Endothelial cell of umbilical vein (primary cell): ENCODE data around the gene MED16.

ENCODE experiments used
- POLR2A ChIP-seq: IDR thresholded peaks from 2 replicates; pipeline ENCODE4 v1.6.1; 2012; ENCODE audit warnings: low read depth, mild to moderate bottlenecking, control low read depth, low read length
- TF ChIP-seq, protein P1 (sequence below), 2 donors: IDR thresholded peaks; 1 replicate in 1 of 2; 2 replicates in 1 of 2; pipeline ENCODE4 v1.5.1; 2011; ENCODE audit warnings: low read length in 2 of 2, mild to moderate bottlenecking in 2 of 2, moderate library complexity in 2 of 2, control low read depth in 1 of 2, inconsistent platforms in 1 of 2, low read depth in 1 of 2; ENCODE audit not compliant: insufficient read depth in 1 of 2; ENCODE audit errors: extremely low read depth in 1 of 2

GRCh38 chr19:854549-854948 is 38.4 kb downstream of the MED16 start:
- TF ChIP-seq, protein P1, sequence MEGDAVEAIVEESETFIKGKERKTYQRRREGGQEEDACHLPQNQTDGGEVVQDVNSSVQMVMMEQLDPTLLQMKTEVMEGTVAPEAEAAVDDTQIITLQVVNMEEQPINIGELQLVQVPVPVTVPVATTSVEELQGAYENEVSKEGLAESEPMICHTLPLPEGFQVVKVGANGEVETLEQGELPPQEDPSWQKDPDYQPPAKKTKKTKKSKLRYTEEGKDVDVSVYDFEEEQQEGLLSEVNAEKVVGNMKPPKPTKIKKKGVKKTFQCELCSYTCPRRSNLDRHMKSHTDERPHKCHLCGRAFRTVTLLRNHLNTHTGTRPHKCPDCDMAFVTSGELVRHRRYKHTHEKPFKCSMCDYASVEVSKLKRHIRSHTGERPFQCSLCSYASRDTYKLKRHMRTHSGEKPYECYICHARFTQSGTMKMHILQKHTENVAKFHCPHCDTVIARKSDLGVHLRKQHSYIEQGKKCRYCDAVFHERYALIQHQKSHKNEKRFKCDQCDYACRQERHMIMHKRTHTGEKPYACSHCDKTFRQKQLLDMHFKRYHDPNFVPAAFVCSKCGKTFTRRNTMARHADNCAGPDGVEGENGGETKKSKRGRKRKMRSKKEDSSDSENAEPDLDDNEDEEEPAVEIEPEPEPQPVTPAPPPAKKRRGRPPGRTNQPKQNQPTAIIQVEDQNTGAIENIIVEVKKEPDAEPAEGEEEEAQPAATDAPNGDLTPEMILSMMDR (IDR thresholded peaks at IDR 0.05; ENCODE audit: extremely low read depth in 1 of 2, insufficient read depth in 1 of 2, low read depth in 1 of 2, low read length in 2 of 2) = no peak
- TF ChIP-seq POLR2A = no peak
